ENCODE measurements around the gene EEFSEC.

Gene EEFSEC

GRCh38 chr3:128372281-128372680 lies 219.0 kb downstream of the EEFSEC start:
- no peak for DNase-seq

DNA sequence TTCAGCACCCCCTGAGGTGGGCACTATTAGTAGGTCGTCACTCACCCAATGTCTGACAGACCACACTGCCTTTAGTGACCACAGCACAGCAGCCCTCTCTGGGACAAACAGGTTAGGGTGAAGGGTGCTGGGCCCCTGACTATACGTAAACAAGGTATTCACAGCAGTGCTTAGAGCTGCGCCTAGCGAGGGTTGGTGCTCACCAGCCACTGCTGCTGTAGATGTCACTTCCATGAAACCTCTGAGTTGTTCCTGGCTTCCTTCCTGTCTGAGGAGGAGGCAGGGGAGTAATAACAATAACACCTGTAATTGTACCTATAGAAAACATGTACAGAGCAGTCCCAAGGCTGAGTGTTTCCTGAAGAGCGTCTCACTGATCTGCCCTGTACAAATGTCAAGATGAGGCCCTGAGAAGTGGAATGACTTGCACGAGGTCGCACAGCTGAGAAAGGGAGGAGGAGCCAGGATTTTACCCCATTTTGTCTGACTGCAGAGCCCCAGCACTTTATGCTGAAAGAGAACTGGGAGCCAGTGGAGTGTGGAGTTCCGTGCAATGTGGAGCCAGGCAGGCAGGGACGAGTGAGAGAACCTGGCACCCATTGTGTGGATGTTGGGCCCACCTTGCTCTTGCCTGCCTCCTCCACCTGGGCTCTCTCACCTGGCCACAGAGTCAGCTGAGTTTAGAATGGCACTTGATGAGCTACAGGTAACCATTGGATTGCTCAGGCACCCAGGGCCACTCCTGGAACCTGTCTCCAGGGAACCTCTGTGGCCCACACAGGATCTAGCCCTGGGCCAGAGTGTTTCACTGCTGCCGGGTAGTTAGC lies 219.6 kb downstream of the EEFSEC start:
- DNase-seq, result no peak

DNA sequence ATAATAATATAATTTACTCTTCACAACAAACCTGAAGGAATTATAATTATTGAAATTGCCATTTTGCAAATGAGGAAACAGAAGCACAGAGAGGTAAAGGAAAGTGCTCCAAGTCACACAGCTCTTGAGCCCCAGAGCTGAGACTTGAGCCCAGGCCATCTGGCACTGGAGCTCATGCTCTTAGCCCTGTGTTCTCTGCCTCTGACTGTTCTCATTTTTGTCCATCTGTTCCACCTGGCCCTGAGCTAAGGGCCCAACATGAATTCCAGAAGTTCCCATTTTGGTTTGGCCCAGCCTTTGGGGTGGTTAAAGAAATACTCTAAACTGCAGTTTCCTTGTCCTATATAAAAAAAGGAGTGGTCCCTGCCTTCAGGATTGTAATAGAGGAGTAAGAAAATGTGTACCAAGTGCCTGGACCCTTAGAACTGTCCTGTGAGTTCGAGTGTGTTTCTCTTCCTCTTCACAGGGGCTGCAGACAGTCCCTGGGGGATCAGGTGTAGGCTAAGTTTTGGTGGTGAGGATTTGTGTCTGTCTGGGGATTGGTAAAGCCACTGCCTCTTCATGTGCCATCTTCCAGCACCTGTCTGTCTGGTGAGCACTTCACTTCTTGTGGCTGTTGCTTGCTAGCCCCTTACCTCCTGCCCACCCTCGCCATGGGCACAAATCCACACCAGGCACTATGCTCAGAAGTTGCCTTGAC lies 221.6 kb downstream of the EEFSEC start:
- DNase-seq, result no peak

- no peak for DNase-seq
Measured at GRCh38 chr3:128376516-128376915, 223.2 kb downstream of the EEFSEC start.

DNA sequence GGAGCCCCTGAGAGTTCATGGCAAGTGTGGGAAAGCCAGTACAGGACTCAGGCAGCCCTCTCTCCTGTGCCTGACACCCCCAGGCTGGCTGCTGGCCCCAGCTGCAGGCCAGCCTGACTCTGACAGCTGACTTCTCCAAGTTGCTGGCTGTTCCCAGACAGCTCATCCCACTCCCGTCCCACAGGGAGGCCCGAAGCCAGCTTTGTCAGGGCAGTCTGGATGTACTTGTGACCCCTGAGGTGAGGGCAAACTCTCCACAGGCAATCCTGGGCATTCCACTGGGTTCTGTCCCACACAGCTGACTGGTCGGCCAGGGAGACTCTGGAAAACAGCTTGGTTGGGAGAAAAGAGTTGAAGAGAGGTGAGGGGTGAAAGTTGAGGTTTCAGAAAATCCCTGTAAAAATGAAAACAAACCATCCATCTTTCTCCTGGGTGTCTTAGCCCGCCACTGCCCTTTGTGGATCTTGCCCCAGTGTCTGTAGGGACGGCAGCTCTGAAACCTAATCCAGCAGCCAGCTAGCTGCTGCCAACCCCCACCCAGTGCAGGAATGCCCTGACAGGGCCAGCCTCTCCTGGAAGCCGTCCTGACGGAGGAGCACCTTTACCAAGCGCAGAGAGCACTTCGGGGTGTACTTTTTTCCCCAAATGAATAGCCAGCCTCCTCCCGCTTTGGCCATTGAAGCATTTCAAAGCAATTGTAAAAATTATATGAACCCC lies 225.5 kb downstream of the EEFSEC start:
- no peak for DNase-seq

DNA sequence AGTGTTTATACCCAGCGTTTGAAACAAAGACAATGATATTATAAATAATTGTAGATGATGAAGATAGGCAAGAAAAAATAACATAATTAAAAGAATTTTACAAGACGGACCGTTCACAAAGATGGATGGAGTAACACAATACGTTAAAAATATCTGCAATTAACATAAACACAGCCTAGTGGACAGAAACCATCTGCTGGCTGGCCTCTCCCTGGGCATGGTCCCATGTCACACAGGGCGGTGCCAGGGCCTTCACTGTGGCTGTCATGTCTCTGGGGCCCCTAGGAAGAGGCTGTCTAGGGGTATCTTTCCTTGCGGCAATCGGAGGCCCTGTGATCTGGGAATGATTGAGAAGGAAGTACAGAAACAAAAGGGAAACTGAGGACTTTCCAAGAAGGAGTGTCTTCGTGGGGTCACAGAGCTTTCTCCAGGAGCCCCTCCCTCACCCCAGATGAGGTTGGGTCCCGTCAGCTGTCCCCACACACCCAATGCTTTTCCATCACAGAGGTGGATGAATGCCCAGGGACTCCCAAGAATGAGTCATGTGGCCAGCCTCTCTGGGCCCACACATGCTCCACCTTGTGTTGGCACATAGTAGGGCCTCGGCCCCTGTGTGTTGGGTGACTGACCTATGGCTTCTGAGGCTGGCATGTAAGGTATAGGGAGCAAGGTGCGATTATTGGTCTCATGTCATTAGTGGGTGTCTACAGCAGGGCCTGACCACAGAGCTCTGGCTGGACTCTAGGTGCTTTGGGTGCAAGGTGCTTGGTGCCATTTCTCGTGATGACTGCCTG lies 226.3 kb downstream of the EEFSEC start:
- no peak for DNase-seq

GRCh38 chr3:128380295-128380694 lies 227.0 kb downstream of the EEFSEC start:
- DNase-seq, result no peak

- no peak for DNase-seq
Measured at GRCh38 chr3:128380719-128381118, 227.4 kb downstream of the EEFSEC start.

- DNase-seq, result no peak
Measured at GRCh38 chr3:128381609-128382008, 228.3 kb downstream of the EEFSEC start.

GRCh38 chr3:128382221-128382807 lies 229.0 kb downstream of the EEFSEC start:
- no peak for DNase-seq

DNA sequence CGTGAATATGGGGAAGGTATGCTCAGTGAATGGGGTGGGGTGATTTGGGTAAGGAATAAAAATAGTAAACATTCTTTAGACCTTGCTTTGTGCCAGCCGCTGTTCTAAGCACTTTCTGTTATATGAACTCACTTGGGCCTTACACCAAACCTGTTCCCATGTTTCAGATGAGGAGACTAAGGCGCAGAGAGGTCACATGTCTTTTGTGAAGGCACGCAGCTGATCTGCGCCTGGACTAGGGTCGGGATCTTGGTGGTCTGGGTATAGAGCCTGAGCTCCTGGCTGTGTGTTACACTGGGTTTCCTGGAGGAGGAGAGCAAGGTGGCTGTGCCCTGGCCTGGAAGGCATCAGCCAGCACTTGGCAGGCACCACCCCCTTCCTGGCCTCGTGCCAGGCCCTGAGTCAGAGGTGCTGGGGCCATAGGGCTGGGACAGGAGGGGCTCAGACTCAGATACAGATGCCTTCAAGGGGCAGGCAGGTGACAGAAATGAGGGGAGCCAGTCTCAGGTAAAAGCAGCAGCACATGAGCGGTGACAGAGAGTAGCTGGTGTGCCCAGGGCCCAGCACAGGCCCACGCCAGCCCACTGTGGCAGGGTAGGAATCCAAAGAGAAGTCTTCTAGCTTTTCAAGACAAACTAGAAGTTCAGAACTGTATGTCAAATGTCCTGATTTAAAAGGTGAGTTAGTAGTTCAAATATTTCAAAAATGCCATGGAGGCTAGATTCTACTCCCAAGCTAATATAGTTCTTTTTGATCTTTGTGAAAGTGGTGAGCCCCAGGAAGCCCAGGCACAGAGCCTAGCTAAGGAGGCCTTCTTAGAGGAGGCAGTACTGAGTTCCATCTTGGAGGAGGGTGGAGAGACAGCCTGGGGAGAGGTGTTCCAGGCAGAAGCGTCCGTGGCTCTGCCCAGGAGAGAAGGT lies 230.3 kb downstream of the EEFSEC start:
- DNase-seq, result no peak

DNA sequence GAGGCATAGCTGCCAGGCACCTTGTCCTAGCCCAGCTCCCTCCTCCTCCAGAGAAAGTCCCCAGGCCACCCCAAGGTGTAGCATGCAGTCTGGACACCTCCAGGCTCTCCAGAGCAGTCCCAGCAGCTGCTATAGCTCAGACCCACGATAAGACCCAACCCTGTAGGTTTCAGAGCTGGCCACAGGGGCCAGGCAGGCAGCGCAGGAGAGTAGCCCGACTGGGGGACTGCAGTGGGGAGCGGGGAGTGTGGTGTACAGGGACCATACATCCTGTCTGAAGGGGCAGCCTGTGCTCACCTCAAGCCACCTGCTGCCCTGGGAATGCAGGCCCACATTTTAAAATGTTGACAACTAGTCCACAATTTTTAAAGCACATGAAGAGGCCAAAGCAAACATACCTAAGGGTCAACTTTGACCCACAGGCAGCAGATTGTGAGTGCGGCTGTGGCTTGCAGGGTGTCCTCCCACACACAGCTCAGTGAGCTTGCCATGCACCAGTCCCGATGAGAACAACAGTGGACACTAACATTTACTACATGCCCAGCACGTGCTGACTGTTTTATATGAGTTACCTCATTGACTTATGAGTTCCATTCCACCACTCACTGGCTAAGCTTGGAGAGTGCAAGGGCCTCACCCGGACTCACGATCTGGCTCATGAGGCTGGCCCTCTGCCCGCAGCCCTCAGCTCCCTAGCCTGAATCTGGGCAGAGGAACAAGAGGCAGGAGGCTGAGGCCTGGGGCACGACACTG lies 232.0 kb downstream of the EEFSEC start:
- no peak for DNase-seq

DNA sequence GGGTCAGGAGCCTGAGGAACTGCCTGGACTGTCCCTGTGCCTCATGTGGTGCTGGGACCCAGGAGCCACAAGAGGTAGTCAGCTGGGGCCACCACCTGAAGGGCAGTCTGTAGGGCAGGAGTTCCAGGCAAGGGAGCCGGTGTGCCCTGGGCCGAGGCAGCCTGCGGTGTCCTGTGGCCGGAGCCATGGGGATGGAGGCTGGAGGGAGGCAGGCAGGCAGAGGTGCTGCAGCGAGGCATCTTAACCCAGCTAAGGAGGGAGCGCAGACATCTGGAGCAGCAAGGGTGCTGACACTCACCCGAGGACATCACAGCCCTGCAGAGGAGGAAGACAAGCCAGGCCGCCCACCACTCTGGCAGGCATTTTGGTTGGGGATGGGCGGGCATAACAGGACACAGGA lies 235.7 kb downstream of the EEFSEC start:
- DNase-seq, result no peak

DNA sequence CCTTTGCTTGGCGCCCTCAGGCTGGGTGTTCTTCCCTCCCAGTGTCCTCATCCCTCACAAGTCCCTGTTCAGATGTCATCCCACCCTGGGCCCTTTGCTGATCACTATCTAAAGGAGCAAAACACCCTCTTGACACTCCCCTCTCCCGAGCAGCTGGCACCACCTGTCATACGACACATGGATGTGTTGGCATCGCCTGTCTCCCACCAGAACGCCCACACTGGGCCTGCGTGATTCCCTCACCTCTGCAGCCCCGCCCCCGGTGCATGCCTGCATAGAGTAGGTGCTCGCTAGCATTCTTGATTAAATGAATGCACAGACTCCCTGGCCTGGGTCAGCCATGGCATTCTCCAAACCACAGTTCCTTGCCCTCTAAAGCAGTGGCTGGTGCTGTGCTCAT lies 237.6 kb downstream of the EEFSEC start:
- DNase-seq, result no peak

GRCh38 chr3:128392021-128392420 lies 238.7 kb downstream of the EEFSEC start:
- DNase-seq, result no peak

DNA sequence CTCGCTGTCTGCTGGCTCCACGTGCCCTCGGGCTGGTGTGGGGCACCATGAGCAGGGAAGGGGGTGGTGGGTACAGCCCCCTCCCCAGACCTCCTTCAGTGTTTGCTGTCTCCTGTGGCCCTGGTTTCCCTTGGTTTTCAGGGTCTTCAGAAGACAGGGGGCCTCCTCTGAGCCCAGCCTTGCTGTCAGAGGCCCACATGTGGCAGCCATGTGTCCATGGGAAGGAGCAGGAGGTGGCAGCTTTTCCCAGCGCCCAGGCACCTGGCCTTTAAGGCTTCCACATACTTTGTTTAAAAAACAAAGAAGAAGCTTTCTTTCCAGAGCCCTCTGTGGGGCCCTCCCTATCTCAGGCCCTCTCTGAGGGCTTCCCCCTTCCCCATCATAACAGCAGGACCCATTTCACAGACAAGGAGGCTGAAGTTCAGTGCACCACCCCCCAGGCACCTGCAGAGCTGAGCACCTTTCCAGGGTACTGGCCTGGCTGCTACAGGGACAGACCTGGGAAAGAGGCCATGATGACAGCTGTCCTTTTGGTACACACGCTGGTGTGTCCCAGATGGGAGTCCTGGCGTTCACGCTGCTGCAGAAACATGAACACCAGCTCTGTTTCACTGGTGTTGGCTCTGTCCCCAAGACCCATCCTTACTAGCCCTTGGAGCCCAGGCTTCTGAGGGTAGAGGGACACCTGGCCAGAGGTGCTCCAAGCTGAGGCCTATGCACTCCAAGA lies 239.7 kb downstream of the EEFSEC start:
- DNase-seq, result no peak

- DNase-seq, result no peak
Measured at GRCh38 chr3:128394033-128394432, 240.8 kb downstream of the EEFSEC start.

- no peak for DNase-seq
Measured at GRCh38 chr3:128395046-128395445, 241.8 kb downstream of the EEFSEC start.

DNA sequence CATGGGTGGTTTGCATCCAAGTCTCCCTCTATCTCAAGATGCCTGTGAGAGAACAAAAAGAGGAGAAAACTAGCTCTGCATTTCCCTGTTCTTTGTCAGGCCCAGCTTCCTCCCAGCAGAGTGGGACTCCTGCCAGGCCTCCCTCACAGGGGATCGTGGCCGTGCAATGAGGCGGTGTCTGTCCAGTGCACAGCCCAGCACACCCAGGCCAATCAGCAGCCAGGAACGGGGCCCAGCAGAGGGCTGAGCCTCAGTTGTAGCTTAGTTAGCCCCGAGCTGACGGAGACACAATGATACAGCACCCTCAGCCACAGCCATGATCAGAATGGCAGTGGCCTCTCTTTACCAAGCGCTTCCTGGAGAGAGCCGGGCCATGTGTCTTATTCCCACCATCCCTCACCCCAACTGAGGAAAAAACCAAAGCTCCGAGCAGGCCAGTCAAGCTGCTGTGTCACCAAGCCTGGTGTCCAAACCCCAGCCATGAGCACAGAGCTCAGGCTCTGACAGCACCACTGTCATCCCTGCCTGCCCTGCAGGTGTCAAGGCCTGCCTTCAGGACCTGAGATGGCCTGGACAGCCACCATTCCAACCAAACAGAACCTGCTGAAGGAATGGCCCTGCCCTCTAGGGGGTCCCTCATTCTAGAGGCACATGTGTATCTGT lies 242.3 kb downstream of the EEFSEC start:
- DNase-seq, result no peak

All from inflammatory macrophage (primary cell).